ENCODE data around the gene RPRD2.

DNA sequence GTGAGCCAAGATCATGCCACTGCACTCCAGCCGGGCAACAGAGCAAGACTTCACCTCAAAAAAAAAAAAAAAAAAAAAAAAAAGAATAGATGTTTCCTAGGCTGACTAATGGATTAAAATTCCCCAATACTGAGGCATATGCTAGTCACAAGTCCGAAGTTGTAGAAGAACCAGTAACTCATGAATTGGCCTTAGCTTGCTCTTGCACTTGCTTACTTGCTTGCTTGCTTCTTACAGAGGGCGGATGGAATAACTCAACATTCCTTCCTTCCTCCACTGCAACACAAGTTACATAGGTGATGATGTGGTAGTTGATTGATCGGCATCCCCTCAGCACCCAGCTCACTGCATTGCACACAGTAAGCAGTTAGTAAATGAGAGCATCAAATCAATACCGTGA, 120.5 kb downstream of the RPRD2 start:
- TF ChIP-seq SUZ12 (IDR thresholded peaks at IDR 0.05; ENCODE audit: extremely low read depth, insufficient read depth, insufficient read length), result no peak
- TF ChIP-seq ZNF274 (IDR thresholded peaks at IDR 0.05; ENCODE audit: low read depth, low read length), result no peak
- no peak for TF ChIP-seq YY1 (IDR thresholded peaks at IDR 0.05; ENCODE audit: insufficient read depth, insufficient read length)
